ENCODE measurements around the gene TRIP11.

TRIP11 gene

GRCh38 chr14:91927191-91927590, 112.7 kb downstream of the TRIP11 start:
- TF ChIP-seq CTCF (IDR thresholded peaks at IDR 0.05; ENCODE audit: borderline replicate concordance, insufficient read depth, low read depth, low read length): no peak
- no peak overlapping the region for H3K4me3 ChIP-seq (ENCODE audit: low read depth, low read length)

- no peak for TF ChIP-seq CTCF (IDR thresholded peaks at IDR 0.05; ENCODE audit: borderline replicate concordance, insufficient read depth, low read depth, low read length)
- H3K4me3 ChIP-seq (ENCODE audit: low read depth, low read length): no peak overlapping the region
Measured at GRCh38 chr14:91926131-91926890, 113.5 kb downstream of the TRIP11 start.

- TF ChIP-seq CTCF (IDR thresholded peaks at IDR 0.05; ENCODE audit: borderline replicate concordance, insufficient read depth, low read depth, low read length): no peak
- H3K4me3 ChIP-seq (ENCODE audit: low read depth, low read length): no peak overlapping the region
Measured at GRCh38 chr14:91925727-91926121, 114.1 kb downstream of the TRIP11 start.

GRCh38 chr14:91925001-91925726, 114.7 kb downstream of the TRIP11 start:
- no peak for TF ChIP-seq CTCF (IDR thresholded peaks at IDR 0.05; ENCODE audit: borderline replicate concordance, insufficient read depth, low read depth, low read length)
- H3K4me3 ChIP-seq (ENCODE audit: low read depth, low read length): no peak overlapping the region

GRCh38 chr14:91920526-91920925, 119.3 kb downstream of the TRIP11 start:
- H3K4me3 ChIP-seq (ENCODE audit: low read depth, low read length): no peak overlapping the region
- no peak for TF ChIP-seq CTCF (IDR thresholded peaks at IDR 0.05; ENCODE audit: borderline replicate concordance, insufficient read depth, low read depth, low read length)

- H3K4me3 ChIP-seq (ENCODE audit: low read depth, low read length): no peak overlapping the region
- no peak for TF ChIP-seq CTCF (IDR thresholded peaks at IDR 0.05; ENCODE audit: borderline replicate concordance, insufficient read depth, low read depth, low read length)
Measured at GRCh38 chr14:91919814-91920213, 120.0 kb downstream of the TRIP11 start.
